Epithelial cell of esophagus (primary cell): Measurements from ENCODE around the gene HSPG2.

Source experiments
- DNase-seq: peaks from one replicate; pipeline ENCODE4 v3.0.0; 2010; ENCODE audit warnings: low read depth
- H3K4me3 ChIP-seq: 2 replicates; pipeline ENCODE4 v1.5.1; 2011; ENCODE audit warnings: mild to moderate bottlenecking, low read length, control low read depth
- TF ChIP-seq, protein P1 (sequence below): IDR thresholded peaks from 2 replicates; pipeline ENCODE4 v1.5.1; 2011; ENCODE audit warnings: low read depth, mild to moderate bottlenecking, low read length, control low read depth, inconsistent platforms; ENCODE audit not compliant: insufficient read depth; ENCODE audit errors: missing control alignments

Gene HSPG2

DNA sequence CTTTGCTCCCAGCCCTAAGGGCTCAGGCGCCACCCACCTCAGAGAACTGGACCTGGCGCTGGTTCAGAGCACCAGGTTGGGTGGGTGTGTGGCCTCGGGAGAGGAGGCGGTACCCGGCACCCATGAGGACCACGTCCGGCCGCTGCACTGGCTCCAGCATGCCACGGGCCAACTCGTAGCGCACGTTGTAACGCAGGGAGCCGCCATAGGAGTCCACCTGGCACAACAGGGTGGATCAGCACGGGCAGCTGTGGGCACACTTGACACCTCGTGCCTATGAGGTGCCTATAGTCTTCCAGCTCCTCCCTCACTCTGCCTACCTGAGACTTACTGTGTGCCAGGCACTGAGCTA lies 56.5 kb downstream of the HSPG2 start:
- DNase-seq: no peak
- no peak overlapping the region for H3K4me3 ChIP-seq
- TF ChIP-seq, protein P1, sequence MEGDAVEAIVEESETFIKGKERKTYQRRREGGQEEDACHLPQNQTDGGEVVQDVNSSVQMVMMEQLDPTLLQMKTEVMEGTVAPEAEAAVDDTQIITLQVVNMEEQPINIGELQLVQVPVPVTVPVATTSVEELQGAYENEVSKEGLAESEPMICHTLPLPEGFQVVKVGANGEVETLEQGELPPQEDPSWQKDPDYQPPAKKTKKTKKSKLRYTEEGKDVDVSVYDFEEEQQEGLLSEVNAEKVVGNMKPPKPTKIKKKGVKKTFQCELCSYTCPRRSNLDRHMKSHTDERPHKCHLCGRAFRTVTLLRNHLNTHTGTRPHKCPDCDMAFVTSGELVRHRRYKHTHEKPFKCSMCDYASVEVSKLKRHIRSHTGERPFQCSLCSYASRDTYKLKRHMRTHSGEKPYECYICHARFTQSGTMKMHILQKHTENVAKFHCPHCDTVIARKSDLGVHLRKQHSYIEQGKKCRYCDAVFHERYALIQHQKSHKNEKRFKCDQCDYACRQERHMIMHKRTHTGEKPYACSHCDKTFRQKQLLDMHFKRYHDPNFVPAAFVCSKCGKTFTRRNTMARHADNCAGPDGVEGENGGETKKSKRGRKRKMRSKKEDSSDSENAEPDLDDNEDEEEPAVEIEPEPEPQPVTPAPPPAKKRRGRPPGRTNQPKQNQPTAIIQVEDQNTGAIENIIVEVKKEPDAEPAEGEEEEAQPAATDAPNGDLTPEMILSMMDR: no peak

DNA sequence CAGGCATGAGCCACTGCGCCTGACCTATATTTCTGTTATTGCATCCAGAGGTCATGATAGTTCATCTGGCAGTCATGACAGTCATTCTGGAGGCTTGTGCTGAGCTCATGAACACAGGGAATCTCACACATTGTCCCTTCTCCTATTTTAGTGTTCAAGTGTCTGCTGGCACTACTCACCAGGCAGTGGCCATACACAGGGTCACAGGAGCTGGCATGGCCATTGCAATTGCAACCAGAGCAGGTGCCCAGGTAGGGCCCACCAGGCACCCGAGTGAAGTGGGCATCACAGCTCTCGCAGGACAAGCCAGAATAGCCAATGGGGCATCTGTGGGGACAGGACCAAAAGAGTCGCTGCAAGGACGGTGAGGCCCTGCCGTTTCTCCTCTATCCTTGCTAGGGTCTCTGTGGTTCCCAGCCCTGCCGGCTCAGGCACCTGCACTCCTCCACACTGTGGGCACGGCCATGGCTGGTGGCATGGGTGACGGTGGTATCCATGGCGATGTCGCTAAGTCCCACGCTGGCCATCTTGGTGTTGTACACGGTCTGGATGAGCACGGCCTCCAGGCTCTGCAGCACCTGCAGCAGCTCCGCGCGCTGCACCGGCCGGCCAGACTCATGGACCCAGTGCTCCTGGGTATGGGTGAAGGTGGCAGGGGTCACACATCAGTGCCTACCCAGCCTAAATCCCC lies 57.0 kb downstream of the HSPG2 start:
- no peak overlapping the region for H3K4me3 ChIP-seq
- DNase-seq: no peak
- TF ChIP-seq, protein P1: no peak

DNA sequence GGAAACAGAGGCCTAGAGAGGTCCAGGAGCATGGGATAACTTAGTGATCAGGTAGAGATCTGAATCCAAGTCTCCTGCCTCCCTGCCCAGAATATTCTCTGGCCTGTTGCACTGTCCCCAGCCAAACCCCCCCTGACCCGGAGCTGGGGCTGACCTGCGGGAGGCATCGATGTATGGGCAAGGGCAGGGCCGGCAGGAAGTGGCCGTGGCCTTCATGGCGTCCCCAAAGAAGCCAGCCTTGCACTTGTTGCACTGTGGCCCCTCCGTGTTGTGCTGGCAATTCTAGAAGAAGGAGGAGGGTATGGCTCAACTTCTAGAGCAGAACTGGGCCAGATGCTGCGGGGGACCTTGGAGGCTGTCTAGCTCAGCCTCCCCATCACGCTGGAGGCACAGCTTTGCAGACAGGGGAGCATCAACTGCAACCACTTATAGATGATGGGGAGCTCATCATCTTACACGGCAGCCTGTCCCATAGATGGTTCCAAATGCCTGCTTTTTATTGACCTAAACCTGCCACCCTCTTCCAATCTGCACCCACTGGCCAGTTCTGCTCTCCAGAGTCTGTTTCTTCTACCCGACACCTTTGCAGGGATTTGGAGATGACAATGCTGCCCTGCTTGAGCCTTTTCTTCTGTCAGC lies 58.2 kb downstream of the HSPG2 start:
- no peak overlapping the region for H3K4me3 ChIP-seq
- no peak for DNase-seq
- TF ChIP-seq, protein P1: no peak

DNA sequence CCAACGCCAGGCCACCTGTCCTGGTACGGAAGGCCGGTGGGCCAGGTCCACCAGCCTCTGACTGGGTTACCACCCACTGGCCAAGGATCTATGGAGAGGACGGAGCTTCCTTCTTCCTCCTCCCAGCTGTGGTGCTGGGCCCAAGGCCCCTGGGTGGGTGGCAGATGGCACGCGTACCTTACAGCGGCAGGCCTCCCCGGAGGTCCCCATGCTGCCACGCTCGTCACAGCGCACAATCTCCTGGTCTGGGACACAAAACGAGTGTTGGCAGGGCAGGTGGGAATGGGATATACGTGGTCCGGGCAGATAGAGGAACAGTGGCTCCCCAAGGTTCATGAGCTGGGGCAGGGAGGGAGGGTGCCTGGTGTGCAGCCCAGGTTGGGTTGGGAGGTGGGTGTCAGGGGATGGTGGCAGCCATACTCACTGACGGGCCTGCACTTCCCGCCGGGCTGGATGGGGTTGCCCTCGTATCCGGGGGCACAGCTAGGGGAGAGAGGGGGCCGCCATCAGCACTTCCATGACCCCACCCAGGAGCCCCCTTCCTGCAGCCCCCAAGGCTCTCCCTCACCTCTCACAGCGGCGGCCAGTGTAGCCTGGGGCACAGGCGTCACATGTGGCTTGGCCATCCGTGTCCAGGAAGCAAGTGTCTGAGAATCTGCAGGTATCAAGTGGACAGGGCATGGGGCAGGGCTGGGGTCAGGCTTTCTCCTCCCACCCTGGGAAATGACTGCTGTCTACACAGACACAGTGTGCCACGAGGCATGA lies 58.9 kb downstream of the HSPG2 start:
- TF ChIP-seq, protein P1: no peak
- DNase-seq: no peak
- H3K4me3 ChIP-seq: no peak overlapping the region

DNA sequence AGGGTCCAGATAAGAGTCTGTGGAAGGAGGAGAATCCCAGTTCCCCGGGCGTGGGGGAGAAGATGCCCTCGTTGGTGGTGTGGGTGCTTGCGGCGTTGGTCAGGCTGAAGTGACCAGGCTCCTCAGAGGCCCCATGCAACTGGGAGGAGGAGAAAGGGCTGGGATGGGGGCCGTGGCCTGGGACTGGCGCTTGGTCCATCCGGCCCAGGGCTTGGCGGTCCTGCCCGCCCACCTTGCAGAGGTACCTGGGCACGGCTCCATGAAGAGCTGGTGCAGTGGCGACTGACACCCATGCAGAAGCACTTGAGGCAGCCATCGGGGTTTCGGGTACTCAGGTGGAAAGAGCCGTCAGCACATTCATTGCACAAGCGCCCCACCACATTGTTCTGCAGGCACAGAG lies 60.8 kb downstream of the HSPG2 start:
- no peak overlapping the region for H3K4me3 ChIP-seq
- no peak for DNase-seq
- TF ChIP-seq, protein P1: no peak

DNA sequence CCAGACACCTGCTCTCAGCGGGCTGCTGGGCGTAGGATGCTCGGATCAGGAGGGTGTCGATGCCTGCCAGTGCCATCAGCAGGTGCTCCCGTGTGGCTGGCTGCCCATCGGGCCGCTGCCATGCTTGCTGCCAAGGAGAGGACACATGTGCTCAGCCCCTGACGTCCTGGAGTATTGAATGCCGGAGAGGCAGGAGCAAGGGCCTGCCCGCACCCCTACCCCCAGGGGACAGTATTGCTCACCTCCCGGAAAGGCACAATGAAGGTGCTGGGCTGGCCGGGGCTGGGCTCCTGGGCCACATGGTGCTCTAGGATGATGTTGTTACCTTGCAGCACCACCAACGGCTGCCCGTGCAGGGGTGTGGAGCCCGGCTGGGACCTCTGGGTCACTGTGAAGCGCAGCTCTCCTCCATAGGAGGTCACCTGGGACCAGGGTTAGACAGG lies 61.5 kb downstream of the HSPG2 start:
- TF ChIP-seq, protein P1: no peak
- no peak overlapping the region for H3K4me3 ChIP-seq
- DNase-seq: no peak
